WI38 (cell line): ENCODE data around the gene ADAMTS20.

ENCODE experiments used
- H3K4me3 ChIP-seq: 2 replicates; pipeline ENCODE4 v1.5.1; 2011; ENCODE audit warnings: low read depth, mild to moderate bottlenecking, control low read depth, low read length
- CTCF ChIP-seq: IDR thresholded peaks from 2 replicates; pipeline ENCODE4 v1.5.1; 2012; ENCODE audit warnings: low read depth, mild to moderate bottlenecking, control low read depth, low read length

Gene ADAMTS20

GRCh38 chr12:43307126-43307525 is 244.9 kb downstream of the ADAMTS20 start:
- H3K4me3 ChIP-seq, result no peak overlapping the region
- no peak for TF ChIP-seq CTCF

- no peak for TF ChIP-seq CTCF
Measured at GRCh38 chr12:43306066-43306465, 245.9 kb downstream of the ADAMTS20 start.

GRCh38 chr12:43305065-43305464 is 246.9 kb downstream of the ADAMTS20 start:
- TF ChIP-seq CTCF, result no peak

More at GRCh38 chr12:43306066-43306465, 245.9 kb downstream of the ADAMTS20 start:
- H3K4me3 ChIP-seq, result no peak overlapping the region

More at GRCh38 chr12:43305065-43305464, 246.9 kb downstream of the ADAMTS20 start:
- H3K4me3 ChIP-seq, result no peak overlapping the region
